Mammary epithelial cell (primary cell): ENCODE data around the gene EPHB6.

Source experiments
- EZH2 ChIP-seq: IDR thresholded peaks from 2 replicates; pipeline ENCODE4 v1.6.1; 2012; ENCODE audit warnings: low read length, inconsistent platforms, borderline replicate concordance
- TF ChIP-seq, protein P1 (sequence below), 2 donors: IDR thresholded peaks in 1 of 2; conservative IDR thresholded peaks in 1 of 2; 2 replicates each; pipeline ENCODE4 v1.5.1; 2011 to 2012; ENCODE audit warnings: inconsistent platforms in 2 of 2, low read length in 2 of 2, mild to moderate bottlenecking in 2 of 2, control low read depth in 1 of 2, low read depth in 1 of 2; ENCODE audit not compliant: insufficient read depth in 1 of 2; ENCODE audit errors: extremely low read depth in 1 of 2

- TF ChIP-seq EZH2 = no peak
- TF ChIP-seq, protein P1, sequence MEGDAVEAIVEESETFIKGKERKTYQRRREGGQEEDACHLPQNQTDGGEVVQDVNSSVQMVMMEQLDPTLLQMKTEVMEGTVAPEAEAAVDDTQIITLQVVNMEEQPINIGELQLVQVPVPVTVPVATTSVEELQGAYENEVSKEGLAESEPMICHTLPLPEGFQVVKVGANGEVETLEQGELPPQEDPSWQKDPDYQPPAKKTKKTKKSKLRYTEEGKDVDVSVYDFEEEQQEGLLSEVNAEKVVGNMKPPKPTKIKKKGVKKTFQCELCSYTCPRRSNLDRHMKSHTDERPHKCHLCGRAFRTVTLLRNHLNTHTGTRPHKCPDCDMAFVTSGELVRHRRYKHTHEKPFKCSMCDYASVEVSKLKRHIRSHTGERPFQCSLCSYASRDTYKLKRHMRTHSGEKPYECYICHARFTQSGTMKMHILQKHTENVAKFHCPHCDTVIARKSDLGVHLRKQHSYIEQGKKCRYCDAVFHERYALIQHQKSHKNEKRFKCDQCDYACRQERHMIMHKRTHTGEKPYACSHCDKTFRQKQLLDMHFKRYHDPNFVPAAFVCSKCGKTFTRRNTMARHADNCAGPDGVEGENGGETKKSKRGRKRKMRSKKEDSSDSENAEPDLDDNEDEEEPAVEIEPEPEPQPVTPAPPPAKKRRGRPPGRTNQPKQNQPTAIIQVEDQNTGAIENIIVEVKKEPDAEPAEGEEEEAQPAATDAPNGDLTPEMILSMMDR (conservative IDR thresholded peaks at IDR 0.05 in 1 of 2, IDR thresholded peaks at IDR 0.05 in 1 of 2; ENCODE audit: extremely low read depth in 1 of 2, insufficient read depth in 1 of 2, low read depth in 1 of 2, low read length in 2 of 2) = no peak
Measured at GRCh38 chr7:142879060-142879459, 24.2 kb downstream of the EPHB6 start.
